ENCODE results near the gene CCZ1B.
"Not testable (repeated sequence)": the region's sequence is repeated elsewhere in the genome, so short reads cannot be mapped to it uniquely, and the experiment has no call there.

- TF ChIP-seq CTCF (conservative IDR thresholded peaks at IDR 0.05); ZFX (IDR thresholded peaks at IDR 0.05): not testable (repeated sequence)
These were observed 594 bp downstream of the CCZ1B start for GRCh38 chr7:6825236-6826125.
